ENCODE results near the gene DUS1L. TPM values are rescaled to one million over a fixed set of nuclear protein-coding genes. Genes with fewer than 3 reads are reported as not detected.

Gene DUS1L
- total RNA-seq, 1 donor from 2014 or later: 67.7 TPM

GRCh38 chr17:82021107-82021899, 44.3 kb downstream of the DUS1L start:
- intact Hi-C loops (cut with micrococcal nuclease): loop anchor here (10.0 kb wide), 1 partner anchor 67 kb away; no protein-coding TSS in a partner anchor
- peak; percentile 86 for DNase-seq

DNA sequence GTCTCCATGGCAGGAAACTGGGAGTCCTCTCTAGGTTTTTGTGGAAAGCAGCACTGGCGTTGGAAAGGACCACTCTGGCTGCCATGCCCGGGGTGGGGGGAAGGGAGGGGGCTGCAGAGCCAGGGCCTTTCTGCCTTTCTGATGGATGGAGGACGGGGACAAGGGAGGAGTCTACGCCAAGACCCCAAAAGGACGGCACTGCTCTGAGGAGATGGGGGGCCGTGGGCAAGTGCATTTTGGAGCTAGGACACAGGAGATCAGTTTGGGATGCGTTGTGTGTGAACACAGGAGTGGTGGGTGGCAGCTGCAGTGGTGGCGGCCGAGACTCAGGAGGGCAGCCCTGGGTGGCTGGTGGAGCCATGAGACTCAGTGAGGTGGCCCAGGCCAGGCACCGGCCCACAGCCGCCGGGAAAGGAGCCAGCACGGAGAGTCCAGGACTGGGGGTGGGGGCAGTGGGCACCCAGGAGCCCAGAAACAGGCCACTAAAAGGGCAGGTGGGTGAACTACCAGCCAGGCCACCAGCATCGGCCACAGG, 45.0 kb downstream of the DUS1L start:
- no peak for DNase-seq
- intact Hi-C loops (cut with micrococcal nuclease): loop anchor here (10.0 kb wide), 1 partner anchor 66 kb away; no protein-coding TSS in a partner anchor
- ATAC-seq: no peak

More at GRCh38 chr17:82021107-82021899, 44.3 kb downstream of the DUS1L start:
- peak; percentile 31 for ATAC-seq

DNA sequence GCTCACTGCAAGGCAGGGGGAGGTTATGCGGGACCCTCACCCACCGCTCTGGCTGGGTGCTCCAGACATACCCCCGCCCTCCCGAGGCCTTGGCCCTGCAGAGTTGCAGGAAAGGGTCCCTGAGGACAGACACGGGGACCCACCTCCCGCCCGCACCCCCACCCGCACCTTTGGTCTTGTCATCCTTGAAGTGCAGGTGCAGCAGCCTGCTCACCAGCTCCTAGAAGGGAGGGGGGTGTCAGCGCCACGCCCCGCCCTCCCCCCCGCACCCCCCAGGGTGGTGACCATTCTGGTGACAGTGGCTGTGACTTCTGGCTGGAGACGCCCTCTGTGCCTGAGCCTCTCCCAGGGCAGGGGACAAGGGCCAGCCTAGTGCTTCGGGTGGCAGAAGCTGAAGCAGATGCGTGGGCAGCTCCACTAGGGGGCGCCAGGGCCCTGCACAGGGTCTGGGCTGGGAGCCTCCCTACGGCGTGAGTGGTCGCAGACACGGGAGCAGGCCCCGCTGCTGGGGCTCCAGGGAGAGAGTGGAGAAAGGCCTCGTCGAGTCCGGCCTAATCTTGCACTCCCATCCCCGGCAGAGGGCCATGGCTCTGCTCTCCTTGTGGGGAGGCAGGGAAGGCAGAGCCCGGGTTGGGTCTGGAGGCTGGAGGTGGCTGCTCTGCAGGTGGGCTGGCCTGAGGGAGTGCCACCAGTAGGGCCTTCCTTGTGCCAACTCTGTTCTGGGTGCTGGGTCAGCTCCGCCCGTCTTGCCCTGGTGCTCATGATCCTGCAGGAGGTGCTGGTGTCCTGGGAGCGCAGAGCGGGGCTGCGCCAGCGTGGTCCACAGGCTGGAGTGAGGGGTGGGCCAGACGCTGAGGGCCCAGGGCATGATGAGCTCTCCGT, 45.7 kb downstream of the DUS1L start:
- DNase-seq (peak; percentile 75), ATAC-seq (no peak)
- intact Hi-C loops (cut with micrococcal nuclease): loop anchor here (10.0 kb wide), 1 partner anchor 65 kb away; no protein-coding TSS in a partner anchor

- DNase-seq (no peak), ATAC-seq (no peak)
- intact Hi-C loops (cut with micrococcal nuclease): no loop called here
Observed at GRCh38 chr17:82018989-82019689, 46.5 kb downstream of the DUS1L start.

DNA sequence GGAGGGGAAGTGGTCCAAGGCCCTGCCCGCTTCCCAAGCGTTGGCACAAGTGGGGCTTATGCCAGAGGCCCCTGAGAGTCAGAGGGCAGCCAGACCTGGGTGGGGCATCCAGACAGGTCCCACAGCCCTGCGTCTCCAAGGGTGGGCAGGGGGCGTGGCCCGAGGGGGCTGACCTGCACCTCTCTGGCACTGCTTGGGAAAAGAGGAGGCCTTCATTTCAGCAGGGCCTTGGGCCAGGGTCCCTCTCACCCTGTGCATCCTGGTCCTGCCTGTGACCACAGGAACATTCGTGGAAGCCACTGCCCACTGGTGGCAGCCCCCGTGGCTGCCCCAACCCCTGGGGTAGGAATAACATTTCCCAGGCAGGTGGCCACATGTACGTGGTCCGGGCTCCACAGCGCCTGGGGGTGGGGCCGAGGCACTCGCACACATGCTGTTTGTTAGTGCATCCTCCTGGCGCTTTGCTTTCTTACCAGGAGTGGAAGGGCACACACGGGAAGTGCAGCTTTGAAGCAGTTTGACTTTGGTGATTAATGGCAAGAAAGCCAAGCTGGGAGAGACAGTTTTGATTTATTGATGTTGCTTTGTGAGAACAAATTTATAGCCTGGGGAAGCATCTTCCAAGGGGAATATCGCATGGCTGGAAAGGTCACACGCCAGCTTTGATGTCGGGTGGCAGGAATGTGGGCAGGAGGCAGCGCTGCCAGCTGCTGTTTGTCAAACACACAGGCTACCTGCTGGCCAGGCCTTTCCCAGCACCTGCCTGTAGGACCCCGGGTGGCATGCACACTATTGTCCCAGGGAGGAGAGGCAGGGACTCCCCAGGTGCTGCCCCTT, 47.2 kb downstream of the DUS1L start:
- intact Hi-C loops (cut with micrococcal nuclease): no loop called here
- ATAC-seq (no peak), DNase-seq (no peak)

DNA sequence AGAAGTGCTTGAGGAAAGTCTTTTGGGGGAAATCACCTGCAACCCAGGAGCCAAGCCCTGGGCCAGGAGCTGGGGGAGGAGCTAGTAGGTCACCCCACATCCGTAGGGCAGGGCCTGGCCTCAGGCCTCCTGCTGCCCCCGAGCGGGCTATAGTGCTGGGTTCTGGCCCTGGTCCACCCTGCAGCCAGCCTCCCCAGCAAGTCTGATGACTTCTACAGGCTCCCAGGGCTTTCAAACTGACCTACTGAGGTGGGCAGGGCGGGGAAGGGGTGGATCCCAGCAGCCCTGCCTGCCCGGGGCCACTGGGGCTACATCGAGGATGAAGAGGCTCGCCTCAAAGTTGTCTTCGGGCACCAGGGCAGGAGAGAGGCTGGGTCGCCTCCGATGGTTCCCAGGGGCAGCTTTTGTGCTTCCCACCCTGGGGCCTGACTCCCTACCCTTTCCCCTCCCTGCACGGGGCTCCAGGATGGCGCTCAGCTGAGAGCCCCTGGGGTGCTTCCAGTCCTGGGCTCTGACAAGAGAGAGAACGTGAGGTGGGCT, 47.9 kb downstream of the DUS1L start:
- intact Hi-C loops (cut with micrococcal nuclease): no loop called here
- no peak for ATAC-seq

DNA sequence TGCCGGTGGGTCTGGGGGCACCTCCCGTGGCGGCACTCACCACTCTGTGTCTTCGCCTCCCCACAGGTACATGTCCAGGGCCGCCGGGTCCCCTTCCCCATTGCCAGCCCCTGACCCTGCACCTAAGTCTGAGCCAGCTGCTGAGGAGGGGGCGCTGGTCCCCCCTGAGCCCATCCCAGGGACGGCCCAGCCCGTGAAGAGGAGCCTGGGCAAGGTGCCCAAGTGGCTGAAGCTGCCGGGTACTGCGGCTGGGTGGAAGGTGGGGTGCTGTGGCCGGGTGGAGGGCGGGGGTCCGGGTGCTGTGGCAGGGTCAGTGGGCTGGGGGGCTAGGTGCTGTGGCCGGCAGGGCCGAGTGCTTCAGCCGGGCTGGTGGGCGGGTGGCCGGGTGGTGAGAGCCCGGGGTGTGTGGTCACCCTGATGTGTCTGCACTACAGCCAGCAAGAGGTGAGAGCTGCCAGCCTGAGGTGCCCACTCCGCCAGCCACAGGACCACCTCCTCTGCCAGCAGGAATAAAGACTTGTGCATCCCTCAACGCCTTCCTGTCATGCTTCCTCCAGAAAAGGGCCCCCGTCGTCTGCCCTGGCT, 48.6 kb downstream of the DUS1L start:
- intact Hi-C loops (cut with micrococcal nuclease): no loop called here

More for the DNA sequence above, 47.9 kb downstream of the DUS1L start:
- DNase-seq: no peak

GRCh38 chr17:82016061-82016874, 49.3 kb downstream of the DUS1L start:
- ATAC-seq (no peak), DNase-seq (no peak)
- intact Hi-C loops (cut with micrococcal nuclease): no loop called here

More for the DNA sequence above, 48.6 kb downstream of the DUS1L start:
- DNase-seq: no peak
- ATAC-seq: no peak

GRCh38 chr17:82015311-82015971, 50.2 kb downstream of the DUS1L start:
- intact Hi-C loops (cut with micrococcal nuclease): no loop called here

GRCh38 chr17:82014971-82015310, 50.7 kb downstream of the DUS1L start:
- no peak for ATAC-seq
- no peak for DNase-seq
- intact Hi-C loops (cut with micrococcal nuclease): no loop called here

More at GRCh38 chr17:82015311-82015971, 50.2 kb downstream of the DUS1L start:
- ATAC-seq (no peak), DNase-seq (no peak)

DNA sequence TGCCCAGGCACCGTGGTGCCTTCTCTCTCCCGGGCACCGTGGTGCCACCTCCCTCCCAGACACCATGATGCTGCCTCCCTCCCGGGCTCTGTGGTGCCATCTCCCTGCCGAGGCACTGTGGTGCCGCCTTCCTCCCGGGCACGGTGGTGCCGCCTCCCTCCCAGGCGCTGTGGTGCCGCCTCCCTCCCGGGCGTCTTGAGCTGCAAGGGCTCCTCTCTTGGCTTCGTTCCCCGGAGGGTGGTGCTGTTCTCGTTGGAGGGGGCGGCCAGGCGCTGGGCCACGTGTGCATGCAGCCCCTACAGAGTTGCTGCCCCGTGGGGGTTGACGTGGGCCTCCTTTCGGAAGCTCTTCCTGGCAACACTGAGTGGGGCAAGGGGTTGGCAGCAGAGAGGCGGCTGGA, 51.2 kb downstream of the DUS1L start:
- DNase-seq (no peak), ATAC-seq (peak; percentile 3)
- intact Hi-C loops (cut with micrococcal nuclease): no loop called here

DNA sequence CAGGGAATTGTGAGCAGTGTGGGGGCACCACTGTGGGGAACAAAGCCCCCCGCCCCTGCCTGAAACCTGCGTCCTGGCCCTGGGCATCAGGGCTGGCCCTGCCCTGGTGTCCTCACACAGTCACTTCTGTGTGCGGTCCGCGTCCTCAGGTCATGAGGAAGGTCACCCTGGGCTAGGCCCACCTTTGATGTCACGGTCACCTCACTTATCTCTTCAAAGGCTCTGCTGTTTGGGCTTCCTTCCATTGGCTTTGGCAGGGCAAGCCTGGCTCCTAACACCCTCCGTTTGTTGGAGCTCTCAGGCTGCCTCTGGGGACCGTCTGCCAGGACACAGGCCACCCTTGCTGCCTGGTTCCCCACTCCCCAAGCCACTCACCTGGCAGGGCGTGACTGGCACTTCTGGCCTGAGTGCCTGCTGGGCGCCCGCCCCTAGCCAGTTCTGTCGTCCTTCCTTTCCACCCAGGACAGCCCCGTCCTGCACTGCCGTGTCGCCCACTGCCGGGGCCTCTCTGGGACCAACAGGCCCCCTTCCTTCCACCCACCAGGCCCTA, 51.8 kb downstream of the DUS1L start:
- intact Hi-C loops (cut with micrococcal nuclease): no loop called here
- DNase-seq: peak; percentile 73
- ATAC-seq: peak; percentile 73

- DNase-seq (peak; percentile 74), ATAC-seq (peak; percentile 65)
- intact Hi-C loops (cut with micrococcal nuclease): no loop called here
Observed at GRCh38 chr17:82013341-82013740, 52.3 kb downstream of the DUS1L start.

GRCh38 chr17:82012640-82013295, 52.8 kb downstream of the DUS1L start:
- intact Hi-C loops (cut with micrococcal nuclease): no loop called here
- peak; percentile 74 for DNase-seq
- peak; percentile 65 for ATAC-seq

DNA sequence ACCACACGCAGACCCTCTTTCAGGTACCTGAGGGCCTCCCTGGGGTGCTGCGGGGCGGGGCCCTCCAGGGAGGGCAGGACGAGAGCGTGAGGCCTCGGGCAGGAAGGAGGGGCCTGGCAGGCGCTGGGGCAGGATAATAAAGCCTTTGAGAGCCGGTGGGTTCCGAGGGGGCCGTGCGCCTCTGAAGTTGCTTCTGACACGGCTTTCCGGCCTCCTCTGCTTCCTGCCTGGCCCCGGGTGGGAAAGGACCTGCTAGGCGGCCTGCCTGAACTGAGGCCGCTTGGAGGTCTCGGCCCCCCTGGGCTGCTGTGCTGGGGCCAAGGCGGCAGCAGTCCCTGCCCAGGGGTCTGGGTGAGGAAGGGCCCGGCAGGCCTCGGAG, 53.4 kb downstream of the DUS1L start:
- ATAC-seq (no peak), DNase-seq (no peak)
- intact Hi-C loops (cut with micrococcal nuclease): no loop called here

Data from left ventricle myocardium superior (tissue), 1 donor.